A673 (cell line): ENCODE data around the gene LATS2.

Experiments used
- CTCF ChIP-seq: fragments of 300-800, 200-600 bp; sonication (generic); conservative IDR thresholded peaks from 2 replicates; pipeline ENCODE4 v1.5.1; 2017; ENCODE audit warnings: low read depth, mild to moderate bottlenecking, antibody characterized with exemption, low read length, moderate library complexity, mixed read lengths
- EZH2 ChIP-seq: fragments of 200-600 bp; sonication (generic); IDR thresholded peaks from 2 replicates; pipeline ENCODE4 v1.6.1; 2017; ENCODE audit warnings: borderline replicate concordance, low read depth, mild to moderate bottlenecking, mixed read lengths, antibody characterized with exemption, low read length; ENCODE audit not compliant: poor library complexity, severe bottlenecking

GRCh38 chr13:20924758-20925394 is 136.5 kb downstream of the LATS2 start:
- TF ChIP-seq CTCF (peak; percentile 85), EZH2 (no peak)
